ENCODE measurements around the gene EIF4G1.

DNA sequence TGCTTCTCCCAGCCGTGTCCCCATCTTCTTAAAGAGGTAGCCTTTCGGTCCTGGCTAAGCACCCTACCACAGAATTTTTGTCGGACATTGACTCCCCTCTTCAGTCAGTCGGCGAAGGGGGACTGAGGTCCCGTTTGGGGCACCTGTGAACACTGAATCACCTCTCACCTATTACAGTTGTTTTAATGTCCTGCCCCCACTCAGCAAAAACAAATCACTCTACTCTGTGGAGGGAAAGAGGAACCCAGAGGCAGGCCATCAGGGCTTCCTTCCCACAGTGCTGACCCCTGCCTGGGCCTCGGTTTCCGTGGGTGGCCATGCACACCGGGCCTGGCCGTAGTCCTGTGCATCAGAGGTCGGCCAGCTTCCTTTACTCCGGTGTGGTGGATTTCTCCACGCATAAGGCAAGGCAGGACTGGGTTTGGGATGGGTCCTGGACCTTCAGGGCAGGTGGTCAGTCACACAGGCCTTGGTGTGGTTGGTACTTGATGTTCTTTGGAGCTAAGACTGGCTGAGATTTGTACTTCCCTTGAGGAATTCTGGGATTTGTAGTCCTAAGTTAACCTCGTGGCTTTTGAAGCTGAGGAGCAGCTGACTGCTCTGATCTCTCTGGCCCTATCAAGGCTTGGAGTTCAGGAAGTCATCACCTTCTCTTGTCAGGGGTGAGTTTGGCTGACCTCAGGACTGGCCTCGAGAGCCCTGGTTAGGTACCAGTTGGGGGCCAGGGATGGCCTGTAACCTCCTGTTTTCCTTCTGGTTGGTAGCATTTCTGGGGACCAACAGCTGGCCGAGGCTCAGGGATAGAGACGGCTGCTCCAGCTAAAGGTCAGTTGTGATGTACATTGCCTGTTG lies 22.4 kb downstream of the EIF4G1 start:
- TF ChIP-seq, protein P1, sequence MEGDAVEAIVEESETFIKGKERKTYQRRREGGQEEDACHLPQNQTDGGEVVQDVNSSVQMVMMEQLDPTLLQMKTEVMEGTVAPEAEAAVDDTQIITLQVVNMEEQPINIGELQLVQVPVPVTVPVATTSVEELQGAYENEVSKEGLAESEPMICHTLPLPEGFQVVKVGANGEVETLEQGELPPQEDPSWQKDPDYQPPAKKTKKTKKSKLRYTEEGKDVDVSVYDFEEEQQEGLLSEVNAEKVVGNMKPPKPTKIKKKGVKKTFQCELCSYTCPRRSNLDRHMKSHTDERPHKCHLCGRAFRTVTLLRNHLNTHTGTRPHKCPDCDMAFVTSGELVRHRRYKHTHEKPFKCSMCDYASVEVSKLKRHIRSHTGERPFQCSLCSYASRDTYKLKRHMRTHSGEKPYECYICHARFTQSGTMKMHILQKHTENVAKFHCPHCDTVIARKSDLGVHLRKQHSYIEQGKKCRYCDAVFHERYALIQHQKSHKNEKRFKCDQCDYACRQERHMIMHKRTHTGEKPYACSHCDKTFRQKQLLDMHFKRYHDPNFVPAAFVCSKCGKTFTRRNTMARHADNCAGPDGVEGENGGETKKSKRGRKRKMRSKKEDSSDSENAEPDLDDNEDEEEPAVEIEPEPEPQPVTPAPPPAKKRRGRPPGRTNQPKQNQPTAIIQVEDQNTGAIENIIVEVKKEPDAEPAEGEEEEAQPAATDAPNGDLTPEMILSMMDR (IDR thresholded peaks at IDR 0.05 in 2 of 3, conservative IDR thresholded peaks at IDR 0.05 in 1 of 3; ENCODE audit: control insufficient read depth in 2 of 3, extremely low read depth in 1 of 3, insufficient read depth in 1 of 3, low read depth in 3 of 3, low read length in 3 of 3), result no peak
- TF ChIP-seq HCFC1 (IDR thresholded peaks at IDR 0.05; ENCODE audit: low read length) (no peak), POLR2AphosphoS5 (IDR thresholded peaks at IDR 0.05; ENCODE audit: low read length) (no peak), CREB1 (IDR thresholded peaks at IDR 0.05; ENCODE audit: low read depth) (no peak), SMARCA5 (IDR thresholded peaks at IDR 0.05) (no peak), JUND (IDR thresholded peaks at IDR 0.05; ENCODE audit: low read depth, low read length) (no peak), POLR2A (IDR thresholded peaks at IDR 0.05; ENCODE audit: low read depth, low read length) (no peak), CEBPB (IDR thresholded peaks at IDR 0.05; ENCODE audit: borderline replicate concordance in 1 of 2, low read depth in 2 of 2, low read length in 2 of 2) (no peak), BCL3 (IDR thresholded peaks at IDR 0.05; ENCODE audit: borderline replicate concordance, insufficient read depth, low read depth, low read length, poor library complexity, severe bottlenecking) (no peak), SMC3 (IDR thresholded peaks at IDR 0.05; ENCODE audit: borderline replicate concordance, low read length) (no peak), WRNIP1 (IDR thresholded peaks at IDR 0.05; ENCODE audit: borderline replicate concordance, low read depth, low read length) (no peak)
- TF ChIP-seq, protein P2, sequence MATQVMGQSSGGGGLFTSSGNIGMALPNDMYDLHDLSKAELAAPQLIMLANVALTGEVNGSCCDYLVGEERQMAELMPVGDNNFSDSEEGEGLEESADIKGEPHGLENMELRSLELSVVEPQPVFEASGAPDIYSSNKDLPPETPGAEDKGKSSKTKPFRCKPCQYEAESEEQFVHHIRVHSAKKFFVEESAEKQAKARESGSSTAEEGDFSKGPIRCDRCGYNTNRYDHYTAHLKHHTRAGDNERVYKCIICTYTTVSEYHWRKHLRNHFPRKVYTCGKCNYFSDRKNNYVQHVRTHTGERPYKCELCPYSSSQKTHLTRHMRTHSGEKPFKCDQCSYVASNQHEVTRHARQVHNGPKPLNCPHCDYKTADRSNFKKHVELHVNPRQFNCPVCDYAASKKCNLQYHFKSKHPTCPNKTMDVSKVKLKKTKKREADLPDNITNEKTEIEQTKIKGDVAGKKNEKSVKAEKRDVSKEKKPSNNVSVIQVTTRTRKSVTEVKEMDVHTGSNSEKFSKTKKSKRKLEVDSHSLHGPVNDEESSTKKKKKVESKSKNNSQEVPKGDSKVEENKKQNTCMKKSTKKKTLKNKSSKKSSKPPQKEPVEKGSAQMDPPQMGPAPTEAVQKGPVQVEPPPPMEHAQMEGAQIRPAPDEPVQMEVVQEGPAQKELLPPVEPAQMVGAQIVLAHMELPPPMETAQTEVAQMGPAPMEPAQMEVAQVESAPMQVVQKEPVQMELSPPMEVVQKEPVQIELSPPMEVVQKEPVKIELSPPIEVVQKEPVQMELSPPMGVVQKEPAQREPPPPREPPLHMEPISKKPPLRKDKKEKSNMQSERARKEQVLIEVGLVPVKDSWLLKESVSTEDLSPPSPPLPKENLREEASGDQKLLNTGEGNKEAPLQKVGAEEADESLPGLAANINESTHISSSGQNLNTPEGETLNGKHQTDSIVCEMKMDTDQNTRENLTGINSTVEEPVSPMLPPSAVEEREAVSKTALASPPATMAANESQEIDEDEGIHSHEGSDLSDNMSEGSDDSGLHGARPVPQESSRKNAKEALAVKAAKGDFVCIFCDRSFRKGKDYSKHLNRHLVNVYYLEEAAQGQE (IDR thresholded peaks at IDR 0.05; ENCODE audit: low read depth, low read length), result no peak
